SK-N-SH (cell line): ENCODE data around the gene TEKT5.

Experiments
- MEF2A ChIP-seq: IDR thresholded peaks from 2 replicates; pipeline ENCODE4 v1.4.0; 2012; ENCODE audit warnings: low read depth, borderline replicate concordance
- MXI1 ChIP-seq: IDR thresholded peaks from 2 replicates; pipeline ENCODE4 v1.6.1; 2012; ENCODE audit warnings: mild to moderate bottlenecking, low read depth, low read length, improper control_type of control experiment
- NFIC ChIP-seq: IDR thresholded peaks from 2 replicates; pipeline ENCODE4 v1.4.0; 2012; ENCODE audit warnings: borderline replicate concordance
- TF ChIP-seq, protein P1 (sequence below): fragments of 200-600 bp; sonication (generic); IDR thresholded peaks from 2 replicates; pipeline ENCODE4 v1.6.1; 2017; ENCODE audit warnings: antibody characterized with exemption, mild to moderate bottlenecking, moderate library complexity
- TF ChIP-seq, protein P2 (sequence below): IDR thresholded peaks from 2 replicates; pipeline ENCODE4 v1.6.1; 2012; ENCODE audit warnings: mild to moderate bottlenecking, low read depth, low read length, moderate library complexity

GRCh38 chr16:10663744-10664143 is 31.0 kb downstream of the TEKT5 start:
- TF ChIP-seq, protein P1, sequence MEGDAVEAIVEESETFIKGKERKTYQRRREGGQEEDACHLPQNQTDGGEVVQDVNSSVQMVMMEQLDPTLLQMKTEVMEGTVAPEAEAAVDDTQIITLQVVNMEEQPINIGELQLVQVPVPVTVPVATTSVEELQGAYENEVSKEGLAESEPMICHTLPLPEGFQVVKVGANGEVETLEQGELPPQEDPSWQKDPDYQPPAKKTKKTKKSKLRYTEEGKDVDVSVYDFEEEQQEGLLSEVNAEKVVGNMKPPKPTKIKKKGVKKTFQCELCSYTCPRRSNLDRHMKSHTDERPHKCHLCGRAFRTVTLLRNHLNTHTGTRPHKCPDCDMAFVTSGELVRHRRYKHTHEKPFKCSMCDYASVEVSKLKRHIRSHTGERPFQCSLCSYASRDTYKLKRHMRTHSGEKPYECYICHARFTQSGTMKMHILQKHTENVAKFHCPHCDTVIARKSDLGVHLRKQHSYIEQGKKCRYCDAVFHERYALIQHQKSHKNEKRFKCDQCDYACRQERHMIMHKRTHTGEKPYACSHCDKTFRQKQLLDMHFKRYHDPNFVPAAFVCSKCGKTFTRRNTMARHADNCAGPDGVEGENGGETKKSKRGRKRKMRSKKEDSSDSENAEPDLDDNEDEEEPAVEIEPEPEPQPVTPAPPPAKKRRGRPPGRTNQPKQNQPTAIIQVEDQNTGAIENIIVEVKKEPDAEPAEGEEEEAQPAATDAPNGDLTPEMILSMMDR = no peak
- TF ChIP-seq MEF2A (no peak), NFIC (no peak), MXI1 (no peak)
- TF ChIP-seq, protein P2, sequence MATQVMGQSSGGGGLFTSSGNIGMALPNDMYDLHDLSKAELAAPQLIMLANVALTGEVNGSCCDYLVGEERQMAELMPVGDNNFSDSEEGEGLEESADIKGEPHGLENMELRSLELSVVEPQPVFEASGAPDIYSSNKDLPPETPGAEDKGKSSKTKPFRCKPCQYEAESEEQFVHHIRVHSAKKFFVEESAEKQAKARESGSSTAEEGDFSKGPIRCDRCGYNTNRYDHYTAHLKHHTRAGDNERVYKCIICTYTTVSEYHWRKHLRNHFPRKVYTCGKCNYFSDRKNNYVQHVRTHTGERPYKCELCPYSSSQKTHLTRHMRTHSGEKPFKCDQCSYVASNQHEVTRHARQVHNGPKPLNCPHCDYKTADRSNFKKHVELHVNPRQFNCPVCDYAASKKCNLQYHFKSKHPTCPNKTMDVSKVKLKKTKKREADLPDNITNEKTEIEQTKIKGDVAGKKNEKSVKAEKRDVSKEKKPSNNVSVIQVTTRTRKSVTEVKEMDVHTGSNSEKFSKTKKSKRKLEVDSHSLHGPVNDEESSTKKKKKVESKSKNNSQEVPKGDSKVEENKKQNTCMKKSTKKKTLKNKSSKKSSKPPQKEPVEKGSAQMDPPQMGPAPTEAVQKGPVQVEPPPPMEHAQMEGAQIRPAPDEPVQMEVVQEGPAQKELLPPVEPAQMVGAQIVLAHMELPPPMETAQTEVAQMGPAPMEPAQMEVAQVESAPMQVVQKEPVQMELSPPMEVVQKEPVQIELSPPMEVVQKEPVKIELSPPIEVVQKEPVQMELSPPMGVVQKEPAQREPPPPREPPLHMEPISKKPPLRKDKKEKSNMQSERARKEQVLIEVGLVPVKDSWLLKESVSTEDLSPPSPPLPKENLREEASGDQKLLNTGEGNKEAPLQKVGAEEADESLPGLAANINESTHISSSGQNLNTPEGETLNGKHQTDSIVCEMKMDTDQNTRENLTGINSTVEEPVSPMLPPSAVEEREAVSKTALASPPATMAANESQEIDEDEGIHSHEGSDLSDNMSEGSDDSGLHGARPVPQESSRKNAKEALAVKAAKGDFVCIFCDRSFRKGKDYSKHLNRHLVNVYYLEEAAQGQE = no peak
